ENCODE data around the gene BTLA. TPM values are rescaled to one million over a fixed set of nuclear protein-coding genes. Genes with fewer than 3 reads are reported as not detected.

BTLA gene
- total RNA-seq, 1 donor from 2014 or later: not detected

DNA sequence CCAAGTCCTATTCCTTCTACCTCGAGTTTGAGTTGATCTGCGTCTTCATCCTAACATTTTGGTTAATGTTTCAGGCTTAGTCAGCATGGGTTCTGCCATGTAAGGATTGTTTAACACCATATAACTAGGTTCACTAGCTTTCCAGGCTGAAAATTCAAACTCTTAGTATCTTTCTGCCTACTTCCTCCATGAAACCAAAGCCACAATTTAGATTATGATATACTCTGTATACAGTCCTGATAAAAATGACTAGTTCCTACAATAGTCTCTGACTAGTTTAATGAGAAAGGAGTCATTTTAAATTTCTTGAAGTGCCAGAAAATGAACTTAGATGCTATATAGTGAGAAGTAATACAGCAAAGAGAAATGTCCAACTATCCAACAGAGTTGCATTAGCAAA, 6.6 kb upstream of the BTLA start:
- TF ChIP-seq, protein P1, sequence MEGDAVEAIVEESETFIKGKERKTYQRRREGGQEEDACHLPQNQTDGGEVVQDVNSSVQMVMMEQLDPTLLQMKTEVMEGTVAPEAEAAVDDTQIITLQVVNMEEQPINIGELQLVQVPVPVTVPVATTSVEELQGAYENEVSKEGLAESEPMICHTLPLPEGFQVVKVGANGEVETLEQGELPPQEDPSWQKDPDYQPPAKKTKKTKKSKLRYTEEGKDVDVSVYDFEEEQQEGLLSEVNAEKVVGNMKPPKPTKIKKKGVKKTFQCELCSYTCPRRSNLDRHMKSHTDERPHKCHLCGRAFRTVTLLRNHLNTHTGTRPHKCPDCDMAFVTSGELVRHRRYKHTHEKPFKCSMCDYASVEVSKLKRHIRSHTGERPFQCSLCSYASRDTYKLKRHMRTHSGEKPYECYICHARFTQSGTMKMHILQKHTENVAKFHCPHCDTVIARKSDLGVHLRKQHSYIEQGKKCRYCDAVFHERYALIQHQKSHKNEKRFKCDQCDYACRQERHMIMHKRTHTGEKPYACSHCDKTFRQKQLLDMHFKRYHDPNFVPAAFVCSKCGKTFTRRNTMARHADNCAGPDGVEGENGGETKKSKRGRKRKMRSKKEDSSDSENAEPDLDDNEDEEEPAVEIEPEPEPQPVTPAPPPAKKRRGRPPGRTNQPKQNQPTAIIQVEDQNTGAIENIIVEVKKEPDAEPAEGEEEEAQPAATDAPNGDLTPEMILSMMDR (conservative IDR thresholded peaks at IDR 0.05): no peak
- no peaks in the 10 kb centered on the region for H3K27me3 Mint-ChIP-seq (ENCODE audit: low read depth)
- peaks cover 7% of the 10 kb centered on the region for H3K36me3 Mint-ChIP-seq (ENCODE audit: low read depth)
- DNase-seq (ENCODE audit: low read depth, low spot score): no peak
- no peak overlapping the region for H3K27ac Mint-ChIP-seq (ENCODE audit: unreplicated experiment)
- H3K4me1 Mint-ChIP-seq: peaks cover 9% of the 10 kb centered on the region
- no peak overlapping the region for H3K4me3 Mint-ChIP-seq
- H3K9me3 Mint-ChIP-seq: peaks cover 21% of the 10 kb centered on the region

- Mint-ChIP-seq H3K9me3 (peaks cover 19% of the 10 kb centered on the region), H3K4me1 (peaks cover 26% of the 10 kb centered on the region), H3K27me3 (ENCODE audit: low read depth) (no peaks in the 10 kb centered on the region)
Observed at GRCh38 chr3:112504123-112504522, 4.9 kb upstream of the BTLA start.

GRCh38 chr3:112503304-112503972, 4.2 kb upstream of the BTLA start:
- H3K27ac Mint-ChIP-seq (ENCODE audit: unreplicated experiment): peak overlapping the region; percentile 44
- H3K9me3 Mint-ChIP-seq: peaks cover 19% of the 10 kb centered on the region
- peaks cover 33% of the 10 kb centered on the region for H3K4me1 Mint-ChIP-seq
- peaks cover 7% of the 10 kb centered on the region for H3K36me3 Mint-ChIP-seq (ENCODE audit: low read depth)
- no peak for DNase-seq (ENCODE audit: low read depth, low spot score)
- TF ChIP-seq, protein P1 (conservative IDR thresholded peaks at IDR 0.05): no peak
- no peaks in the 10 kb centered on the region for H3K27me3 Mint-ChIP-seq (ENCODE audit: low read depth)
- H3K4me3 Mint-ChIP-seq: no peak overlapping the region

More at GRCh38 chr3:112504123-112504522, 4.9 kb upstream of the BTLA start:
- DNase-seq (ENCODE audit: low read depth, low spot score): no peak
- Mint-ChIP-seq H3K36me3 (ENCODE audit: low read depth) (peaks cover 7% of the 10 kb centered on the region), H3K4me3 (no peak overlapping the region), H3K27ac (ENCODE audit: unreplicated experiment) (no peak overlapping the region)
- TF ChIP-seq, protein P1 (conservative IDR thresholded peaks at IDR 0.05): no peak

DNA sequence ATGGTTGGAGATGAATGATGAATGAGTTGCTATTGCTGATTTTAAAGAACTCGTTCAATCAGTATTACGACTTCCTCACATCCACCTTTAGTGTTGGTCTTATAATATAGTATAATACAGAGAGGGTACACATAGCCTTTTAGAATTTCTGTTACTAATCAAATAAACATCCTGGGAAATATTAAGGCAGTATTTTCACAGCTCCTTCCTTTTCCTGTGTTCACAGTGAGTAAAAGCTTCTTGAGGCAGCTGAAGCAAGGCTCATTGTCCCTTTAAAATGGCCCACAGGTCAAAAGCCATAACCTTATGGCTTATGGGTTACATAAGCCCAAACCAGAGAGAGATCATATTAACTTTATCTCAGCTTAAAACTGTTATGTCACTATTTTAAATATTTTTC, 1.3 kb upstream of the BTLA start:
- Mint-ChIP-seq H3K36me3 (ENCODE audit: low read depth) (no peaks in the 10 kb centered on the region), H3K27ac (ENCODE audit: unreplicated experiment) (peak overlapping the region; percentile 54), H3K9me3 (peaks cover 12% of the 10 kb centered on the region), H3K27me3 (ENCODE audit: low read depth) (no peaks in the 10 kb centered on the region), H3K4me1 (peaks cover 40% of the 10 kb centered on the region), H3K4me3 (peak overlapping the region; percentile 29)
- TF ChIP-seq, protein P1 (conservative IDR thresholded peaks at IDR 0.05): no peak
- no peak for DNase-seq (ENCODE audit: low read depth, low spot score)

GRCh38 chr3:112497897-112498548, 1.2 kb downstream of the BTLA start:
- TF ChIP-seq, protein P1 (conservative IDR thresholded peaks at IDR 0.05): no peak
- Mint-ChIP-seq H3K27ac (ENCODE audit: unreplicated experiment) (no peak overlapping the region), H3K4me3 (no peak overlapping the region), H3K36me3 (ENCODE audit: low read depth) (peaks cover 4% of the 10 kb centered on the region), H3K4me1 (peaks cover 39% of the 10 kb centered on the region), H3K27me3 (ENCODE audit: low read depth) (no peaks in the 10 kb centered on the region), H3K9me3 (peaks cover 8% of the 10 kb centered on the region)
- no peak for DNase-seq (ENCODE audit: low read depth, low spot score)

All from neural crest cell (in vitro differentiated cells).